Right atrium auricular region (tissue), 2 donors: Measurements from ENCODE around the gene ZNF511. TPM values are rescaled to one million over a fixed set of nuclear protein-coding genes. Genes with fewer than 3 reads are reported as not detected.

Experiments
- DNase-seq: peaks from one replicate; pipeline ENCODE4 v3.0.0-alpha.2; 2019; ENCODE audit warnings: low spot score
- H3K27ac ChIP-seq, 2 donors: fragments of 200-600 bp; sonication (generic); 1 replicate in 1 of 2; 2 replicates in 1 of 2; pipeline ENCODE4 v1.5.1; 2016 to 2019
- H3K27me3 ChIP-seq, 2 donors: fragments of 200-600 bp; sonication (generic); one replicate each; pipeline versions ENCODE4 v1.5.1 to v1.6.0; 2017 to 2019
- H3K36me3 ChIP-seq: fragments of 200-600 bp; sonication (generic); one replicate; pipeline ENCODE4 v1.5.1; 2016
- H3K4me1 ChIP-seq, 2 donors: fragments of 200-600 bp; sonication (generic); one replicate each; pipeline versions ENCODE4 v1.5.1 to v1.6.0; 2017 to 2019
- H3K4me3 ChIP-seq, 2 donors: fragments of 200-600 bp; sonication (generic); 1 replicate in 1 of 2; 2 replicates in 1 of 2; pipeline ENCODE4 v1.5.1; 2017 to 2019; ENCODE audit warnings: mild to moderate bottlenecking in 1 of 2, moderate library complexity in 1 of 2
- H3K9me3 ChIP-seq, 2 donors: fragments of 200-600 bp; sonication (generic); one replicate each; pipeline ENCODE4 v1.5.1; 2019
- total RNA-seq, 2 donors: library from RNA; depleted of rRNA; stranded (reverse); fragments of >200 nt; gene quantifications; one replicate each; pipeline ENCODE4 v1.1.0, GENCODE V29; 2016
- TF ChIP-seq, protein P1 (sequence below), 2 donors: fragments of 200-600 bp; sonication (generic); IDR thresholded peaks; one replicate each; pipeline ENCODE4 v1.5.1; 2019; ENCODE audit warnings: antibody characterized with exemption in 2 of 2

Gene ZNF511
- total RNA-seq, 2 donors from 2014 or later, result 28.1 to 31.9 TPM

DNA sequence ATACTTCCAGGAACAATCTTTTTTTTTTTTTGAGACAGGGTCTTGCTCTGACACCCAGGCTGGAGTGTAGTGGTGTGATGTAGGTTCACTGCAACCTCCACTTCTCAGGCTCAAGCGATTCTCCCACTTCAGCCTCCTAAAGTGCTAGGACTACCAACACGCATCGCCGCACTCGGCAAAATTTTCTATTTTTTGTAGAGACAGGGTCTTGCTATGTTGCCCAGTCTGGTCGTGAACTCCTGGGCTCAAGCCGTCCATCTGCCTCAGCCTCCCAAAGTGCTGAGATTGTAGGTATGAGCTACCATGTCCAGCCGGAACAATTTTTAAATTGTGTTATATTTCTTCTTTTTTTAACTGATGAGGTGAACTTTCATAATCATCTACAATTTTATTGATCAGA lies 2.1 kb downstream of the ZNF511 start:
- Histone ChIP-seq H3K27ac (no peak overlapping the region), H3K4me3 (no peak overlapping the region), H3K27me3 (no peaks in the 10 kb centered on the region), H3K36me3 (no peaks in the 10 kb centered on the region), H3K9me3 (no peaks in the 10 kb centered on the region), H3K4me1 (peaks cover 0 to 32% of the 10 kb centered on the region in 2 donors)
- TF ChIP-seq, protein P1, sequence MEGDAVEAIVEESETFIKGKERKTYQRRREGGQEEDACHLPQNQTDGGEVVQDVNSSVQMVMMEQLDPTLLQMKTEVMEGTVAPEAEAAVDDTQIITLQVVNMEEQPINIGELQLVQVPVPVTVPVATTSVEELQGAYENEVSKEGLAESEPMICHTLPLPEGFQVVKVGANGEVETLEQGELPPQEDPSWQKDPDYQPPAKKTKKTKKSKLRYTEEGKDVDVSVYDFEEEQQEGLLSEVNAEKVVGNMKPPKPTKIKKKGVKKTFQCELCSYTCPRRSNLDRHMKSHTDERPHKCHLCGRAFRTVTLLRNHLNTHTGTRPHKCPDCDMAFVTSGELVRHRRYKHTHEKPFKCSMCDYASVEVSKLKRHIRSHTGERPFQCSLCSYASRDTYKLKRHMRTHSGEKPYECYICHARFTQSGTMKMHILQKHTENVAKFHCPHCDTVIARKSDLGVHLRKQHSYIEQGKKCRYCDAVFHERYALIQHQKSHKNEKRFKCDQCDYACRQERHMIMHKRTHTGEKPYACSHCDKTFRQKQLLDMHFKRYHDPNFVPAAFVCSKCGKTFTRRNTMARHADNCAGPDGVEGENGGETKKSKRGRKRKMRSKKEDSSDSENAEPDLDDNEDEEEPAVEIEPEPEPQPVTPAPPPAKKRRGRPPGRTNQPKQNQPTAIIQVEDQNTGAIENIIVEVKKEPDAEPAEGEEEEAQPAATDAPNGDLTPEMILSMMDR (IDR thresholded peaks at IDR 0.05), result no peak
- no peak for DNase-seq

DNA sequence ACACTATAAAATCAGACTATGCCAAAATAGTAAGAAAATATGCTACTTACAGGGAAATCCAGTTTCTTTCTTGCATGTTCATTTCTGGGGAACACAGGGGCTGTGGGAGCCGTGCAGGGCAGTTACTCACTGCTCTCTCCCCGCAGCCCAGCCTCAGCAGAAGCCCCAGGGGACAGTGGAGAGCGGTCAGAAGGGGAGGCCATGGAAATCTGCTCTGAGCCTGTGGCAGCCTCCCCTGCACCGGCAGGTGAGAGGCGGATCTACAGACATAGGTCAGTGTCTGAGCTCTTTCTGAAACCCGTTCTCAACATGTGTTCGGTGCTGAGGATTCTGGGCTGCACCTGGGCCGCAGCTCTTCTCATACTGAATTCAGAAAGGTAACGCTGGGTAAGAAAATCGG lies 2.9 kb downstream of the ZNF511 start:
- Histone ChIP-seq H3K4me1 (peaks cover 0 to 24% of the 10 kb centered on the region in 2 donors), H3K27ac (no peak overlapping the region), H3K27me3 (no peaks in the 10 kb centered on the region), H3K9me3 (no peaks in the 10 kb centered on the region), H3K4me3 (no peak overlapping the region), H3K36me3 (no peaks in the 10 kb centered on the region)
- DNase-seq, result no peak
- TF ChIP-seq, protein P1 (IDR thresholded peaks at IDR 0.05), result no peak

DNA sequence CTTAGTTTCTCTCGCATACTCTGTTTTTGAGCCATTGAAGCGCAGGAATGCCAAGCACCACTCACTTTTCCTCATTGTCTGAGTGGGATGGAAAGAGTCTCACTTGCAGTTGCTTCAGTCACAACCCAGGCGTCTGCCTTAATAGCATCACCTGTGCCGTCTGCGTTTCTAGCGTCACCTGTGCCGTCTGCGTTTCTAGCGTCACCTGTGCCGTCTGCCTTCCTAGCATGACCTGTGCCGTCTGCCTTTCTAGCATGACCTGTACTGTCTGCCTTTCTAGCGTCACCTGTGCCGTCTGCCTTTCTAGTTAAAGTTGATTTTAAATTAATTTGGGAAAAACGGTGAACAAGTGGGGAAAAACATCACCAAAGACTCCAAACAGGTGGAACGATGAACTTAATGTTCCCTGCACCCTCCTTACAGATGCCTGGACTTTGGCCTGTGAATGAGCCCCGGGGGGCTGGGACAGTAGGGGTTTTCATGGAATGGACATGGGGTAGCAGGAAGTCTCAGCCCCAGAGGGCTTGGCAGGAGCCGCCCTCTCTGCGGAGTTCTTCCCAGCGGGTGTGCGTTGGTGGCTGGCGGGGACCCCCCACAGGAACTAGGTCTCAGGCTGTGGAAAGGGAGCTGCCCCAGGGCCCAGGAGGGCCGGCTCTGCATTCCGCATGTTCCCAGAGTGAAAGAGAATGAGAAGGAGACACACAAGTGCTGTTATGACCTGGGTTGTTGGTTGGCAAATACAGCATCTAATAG lies 3.5 kb downstream of the ZNF511 start:
- DNase-seq, result no peak
- no peaks in the 10 kb centered on the region for H3K9me3 ChIP-seq
- H3K27ac ChIP-seq, result no peak overlapping the region

DNA sequence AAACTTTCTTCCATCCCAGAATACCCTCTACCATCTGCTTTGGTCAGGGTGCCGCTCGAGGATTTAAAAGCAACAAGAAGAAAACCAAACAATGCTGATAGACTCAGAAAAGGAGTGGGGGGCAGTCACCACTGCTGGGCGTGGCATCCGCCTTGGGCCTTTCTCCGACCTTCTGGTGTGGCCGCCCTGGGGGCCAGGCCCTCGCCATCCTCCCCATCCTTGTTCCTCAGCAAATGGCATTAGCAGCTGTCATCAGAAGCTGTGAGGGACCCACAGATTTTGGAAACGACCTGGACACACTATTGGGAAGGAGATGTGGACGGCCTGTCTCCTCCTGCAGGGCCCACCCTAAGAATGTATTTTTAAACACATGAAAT lies 4.0 kb downstream of the ZNF511 start:
- H3K4me1 ChIP-seq, result peaks cover 0 to 12% of the 10 kb centered on the region in 2 donors

More for the DNA sequence above, 3.5 kb downstream of the ZNF511 start:
- Histone ChIP-seq H3K4me1 (peaks cover 0 to 18% of the 10 kb centered on the region in 2 donors), H3K27me3 (no peaks in the 10 kb centered on the region), H3K4me3 (no peak overlapping the region), H3K36me3 (no peaks in the 10 kb centered on the region)
- TF ChIP-seq, protein P1 (IDR thresholded peaks at IDR 0.05), result no peak

DNA sequence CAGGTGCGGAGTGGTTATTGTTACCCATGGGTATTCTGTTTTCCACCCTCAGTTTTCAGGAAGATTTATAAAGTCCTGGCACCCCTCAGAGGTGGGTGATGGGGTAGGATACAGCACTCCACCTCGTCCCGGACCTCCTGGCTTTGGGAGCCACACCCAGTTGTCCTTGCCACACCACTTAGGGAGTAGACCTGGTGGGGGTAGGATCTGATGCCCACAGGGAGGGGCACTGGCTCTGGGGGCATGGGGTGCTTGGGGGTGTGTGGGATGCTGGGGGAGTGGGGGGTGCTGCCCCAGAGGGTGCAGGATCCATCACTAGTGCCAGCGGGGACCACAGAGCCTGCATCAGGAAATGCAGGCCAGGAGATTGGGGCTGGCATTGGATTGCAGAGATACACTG lies 4.5 kb downstream of the ZNF511 start:
- Histone ChIP-seq H3K4me3 (no peak overlapping the region), H3K36me3 (no peaks in the 10 kb centered on the region), H3K27me3 (no peaks in the 10 kb centered on the region), H3K4me1 (peaks cover 0 to 8% of the 10 kb centered on the region in 2 donors), H3K9me3 (no peaks in the 10 kb centered on the region), H3K27ac (no peak overlapping the region)
- no peak for DNase-seq
- TF ChIP-seq, protein P1 (IDR thresholded peaks at IDR 0.05), result no peak

More for the DNA sequence above, 4.0 kb downstream of the ZNF511 start:
- no peaks in the 10 kb centered on the region for H3K36me3 ChIP-seq
- TF ChIP-seq, protein P1 (IDR thresholded peaks at IDR 0.05), result no peak
- H3K27ac ChIP-seq, result no peak overlapping the region
- H3K4me3 ChIP-seq, result no peak overlapping the region
- no peaks in the 10 kb centered on the region for H3K27me3 ChIP-seq
- no peak for DNase-seq
- H3K9me3 ChIP-seq, result no peaks in the 10 kb centered on the region

DNA sequence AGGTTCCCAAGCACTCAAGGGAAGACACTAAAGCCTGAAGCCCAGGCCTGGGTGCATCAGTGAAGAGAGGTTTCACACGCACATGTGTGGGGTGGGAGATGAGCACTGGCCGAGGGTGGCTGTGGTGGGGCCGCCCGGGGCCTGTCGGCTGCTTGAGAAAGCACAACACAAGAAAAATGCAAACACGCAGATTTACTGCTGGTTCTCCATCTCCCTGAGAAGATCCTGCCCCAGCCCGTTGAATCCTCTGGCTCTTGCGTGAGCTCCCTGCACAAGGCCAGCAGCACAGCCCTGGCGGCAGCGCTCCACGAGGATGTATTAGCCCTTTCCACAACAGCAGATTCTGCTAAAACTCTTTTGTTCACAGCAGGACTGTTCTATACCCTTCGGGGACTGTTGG lies 6.2 kb downstream of the ZNF511 start:
- H3K27me3 ChIP-seq, result peaks cover 0 to 3% of the 10 kb centered on the region in 2 donors
- no peaks in the 10 kb centered on the region for H3K9me3 ChIP-seq
- no peak overlapping the region for H3K27ac ChIP-seq
- H3K36me3 ChIP-seq, result no peaks in the 10 kb centered on the region
- peaks cover 0 to 10% of the 10 kb centered on the region in 2 donors for H3K4me1 ChIP-seq
- DNase-seq, result no peak
- TF ChIP-seq, protein P1 (IDR thresholded peaks at IDR 0.05), result no peak
- H3K4me3 ChIP-seq, result no peak overlapping the region
